Keratinocyte (primary cell): ENCODE measurements around the gene CKMT2.

Source experiments
- CTCF ChIP-seq, 3 experiments: IDR thresholded peaks in 1 of 3; conservative IDR thresholded peaks in 1 of 3; optimal IDR thresholded peaks in 1 of 3; 2 replicates in 2 of 3; 3 replicates in 1 of 3; pipeline versions ENCODE3 to v1.5.1; 2011; ENCODE audit warnings: low read length in 3 of 3, mild to moderate bottlenecking in 3 of 3, moderate library complexity in 2 of 3, control low read depth in 1 of 3, inconsistent platforms in 1 of 3; ENCODE audit not compliant: insufficient read depth in 2 of 3; ENCODE audit errors: extremely low read depth in 1 of 3
- EZH2 ChIP-seq: IDR thresholded peaks from one replicate; pipeline ENCODE4 v1.6.1; 2012; ENCODE audit warnings: inconsistent platforms, mild to moderate bottlenecking, low read length, moderate library complexity

- TF ChIP-seq CTCF (optimal IDR thresholded peaks at IDR 0.05 in 1 of 3, IDR thresholded peaks at IDR 0.05 in 1 of 3, conservative IDR thresholded peaks at IDR 0.05 in 1 of 3; ENCODE audit: extremely low read depth in 1 of 3, insufficient read depth in 2 of 3, low read length in 3 of 3) = no peak
- no peak for TF ChIP-seq EZH2
These were observed 80.6 kb downstream of the CKMT2 start for GRCh38 chr5:81313686-81314085.
